HG02588 (cell line): ENCODE measurements around the gene TEDC2.
"Not testable (repeated sequence)": the region's sequence is repeated elsewhere in the genome, so short reads cannot be mapped to it uniquely, and the experiment has no call there.

Experiments
- ATAC-seq: cut with Tn5 transposase; IDR thresholded peaks from one replicate; pipeline ENCODE4 v1.9.1; 2021; ENCODE audit warnings: mild to moderate bottlenecking, moderate library complexity; ENCODE audit not compliant: unreplicated experiment

The TEDC2 gene

DNA sequence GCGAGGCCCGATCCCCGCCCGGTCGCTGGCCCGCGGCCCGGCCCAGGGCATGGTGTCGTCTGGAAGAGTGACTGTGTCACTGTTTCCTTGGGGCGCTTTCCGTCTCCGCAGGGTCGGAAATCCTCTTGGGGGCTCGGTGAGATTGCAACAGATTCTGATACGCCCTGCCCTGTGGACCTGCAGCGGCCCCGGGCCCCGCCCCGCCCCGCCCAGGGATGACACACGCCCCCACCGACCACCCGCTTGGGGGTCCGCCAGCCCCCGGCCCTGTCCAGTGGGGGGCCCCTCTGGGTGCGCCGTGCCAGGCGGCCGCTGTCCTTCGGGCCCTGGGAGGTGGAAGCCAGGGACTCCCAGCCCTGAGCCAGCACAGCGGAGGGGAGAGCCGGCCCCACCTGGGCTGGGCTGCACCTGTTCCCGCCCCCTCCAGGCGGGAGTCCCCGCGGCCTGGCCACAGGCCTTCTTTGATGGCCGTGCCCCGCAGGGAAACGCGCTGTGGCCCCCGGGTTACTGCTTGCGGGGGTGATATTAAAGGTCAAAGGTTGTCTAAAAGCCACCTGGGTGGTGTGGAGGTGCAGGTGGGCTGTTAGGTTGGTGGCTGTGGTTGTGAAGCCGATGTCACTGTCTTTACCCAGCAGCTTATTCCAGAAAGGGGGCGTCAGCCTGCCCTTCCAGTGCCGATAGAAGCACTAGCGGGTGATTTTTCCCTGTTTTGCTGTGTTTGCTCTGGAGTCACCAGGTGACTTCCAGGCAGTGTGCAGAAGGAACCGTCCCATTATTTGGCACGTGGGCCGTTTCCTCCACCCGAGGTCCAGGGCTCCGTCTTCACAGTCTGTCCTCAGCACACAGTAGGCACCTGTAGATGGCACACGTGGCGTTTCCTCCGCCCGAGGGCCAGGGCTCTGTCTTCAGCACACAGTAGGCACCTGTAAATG, 15.8 kb downstream of the TEDC2 start:
- no peak for ATAC-seq

- no peak for ATAC-seq
These were observed 16.4 kb downstream of the TEDC2 start for GRCh38 chr16:2476345-2476720.

DNA sequence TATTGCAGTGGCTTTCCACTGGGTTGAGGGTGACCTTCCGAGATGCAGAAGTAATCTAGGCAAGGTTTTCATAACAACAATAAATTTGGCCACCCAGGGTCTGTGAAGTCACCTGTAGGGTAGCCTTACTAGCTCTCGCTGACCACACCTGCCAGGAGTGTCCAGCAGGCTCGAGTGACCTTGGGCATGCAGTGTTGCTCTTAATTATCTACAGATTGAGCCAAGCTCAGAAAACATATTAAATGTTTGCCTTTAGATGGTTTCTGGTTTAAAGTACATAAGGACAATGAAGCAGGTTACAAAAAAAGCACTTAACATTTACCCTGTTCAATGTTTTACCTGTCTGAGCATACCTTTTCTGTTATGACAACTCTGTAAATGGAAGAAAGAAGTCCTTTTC, 16.8 kb downstream of the TEDC2 start:
- no peak for ATAC-seq

GRCh38 chr16:2477327-2477726, 17.4 kb downstream of the TEDC2 start:
- no peak for ATAC-seq

- no peak for ATAC-seq
These were observed 18.4 kb downstream of the TEDC2 start for GRCh38 chr16:2478279-2478678.

DNA sequence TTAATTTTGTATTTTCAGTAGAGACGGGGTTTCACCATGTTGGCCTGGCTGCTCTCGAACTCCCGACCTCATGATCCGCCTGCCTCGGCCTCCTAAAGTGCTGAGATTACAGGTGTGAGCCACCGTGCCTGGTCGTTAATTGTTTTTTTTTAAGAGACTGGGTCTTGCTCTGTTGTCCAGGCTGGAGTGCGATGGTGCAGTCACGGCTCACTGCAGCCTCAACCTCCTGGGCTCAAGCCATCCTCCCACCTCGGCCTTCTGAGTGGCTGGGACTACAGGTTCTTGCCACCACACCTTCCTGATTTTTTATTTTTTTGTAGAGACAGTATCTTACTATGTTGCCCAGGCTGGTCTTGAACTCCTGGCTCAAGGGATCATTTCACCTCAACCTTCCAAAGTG, 20.1 kb downstream of the TEDC2 start:
- not testable (repeated sequence) for ATAC-seq

GRCh38 chr16:2480948-2481347, 21.0 kb downstream of the TEDC2 start:
- no peak for ATAC-seq

DNA sequence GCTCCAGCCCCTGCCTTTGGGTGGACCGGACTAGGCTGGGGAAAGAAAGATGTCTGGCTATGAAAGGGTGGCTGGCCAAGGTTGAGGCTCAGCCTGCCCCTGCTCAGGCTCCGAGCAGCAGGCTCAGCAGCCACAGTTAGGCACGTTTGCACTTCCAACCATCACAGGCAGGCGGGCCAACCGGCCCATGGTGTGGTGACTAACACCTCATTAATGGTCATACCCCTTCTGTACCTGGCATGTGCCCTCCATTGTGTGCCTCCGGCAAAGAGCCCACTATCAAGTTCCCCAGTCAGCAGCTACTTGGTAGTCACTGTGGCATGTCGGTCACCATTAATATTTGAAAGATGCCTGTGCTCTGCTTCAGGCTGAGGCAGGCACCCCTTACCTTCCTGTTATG, 21.8 kb downstream of the TEDC2 start:
- ATAC-seq = no peak

DNA sequence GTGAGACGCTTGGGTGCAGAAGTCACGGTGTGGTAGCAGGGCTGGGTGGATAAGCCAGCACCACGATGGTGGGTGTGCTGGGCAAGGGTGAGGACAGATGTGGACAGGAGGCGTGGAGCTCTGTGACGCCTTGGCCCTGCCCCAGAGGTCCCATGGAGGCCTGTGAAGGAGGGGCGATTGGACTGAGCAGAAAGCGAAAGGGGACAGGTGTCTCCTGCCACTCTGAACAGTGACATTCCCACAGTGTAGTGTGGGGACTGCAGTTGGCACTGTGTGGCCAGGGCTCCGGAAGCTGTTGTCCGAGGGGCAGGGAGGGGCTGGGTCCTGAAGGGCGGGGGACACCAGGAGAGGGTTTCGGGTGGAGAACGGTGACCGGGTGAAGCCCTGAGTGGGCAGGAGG, 22.3 kb downstream of the TEDC2 start:
- no peak for ATAC-seq

GRCh38 chr16:2482708-2483534, 23.0 kb downstream of the TEDC2 start:
- no peak for ATAC-seq

- ATAC-seq = no peak
These were observed 24.3 kb downstream of the TEDC2 start for GRCh38 chr16:2483939-2484897.

GRCh38 chr16:2484898-2485508, 25.1 kb downstream of the TEDC2 start:
- no peak for ATAC-seq

- no peak for ATAC-seq
These were observed 26.1 kb downstream of the TEDC2 start for GRCh38 chr16:2485811-2486507.

DNA sequence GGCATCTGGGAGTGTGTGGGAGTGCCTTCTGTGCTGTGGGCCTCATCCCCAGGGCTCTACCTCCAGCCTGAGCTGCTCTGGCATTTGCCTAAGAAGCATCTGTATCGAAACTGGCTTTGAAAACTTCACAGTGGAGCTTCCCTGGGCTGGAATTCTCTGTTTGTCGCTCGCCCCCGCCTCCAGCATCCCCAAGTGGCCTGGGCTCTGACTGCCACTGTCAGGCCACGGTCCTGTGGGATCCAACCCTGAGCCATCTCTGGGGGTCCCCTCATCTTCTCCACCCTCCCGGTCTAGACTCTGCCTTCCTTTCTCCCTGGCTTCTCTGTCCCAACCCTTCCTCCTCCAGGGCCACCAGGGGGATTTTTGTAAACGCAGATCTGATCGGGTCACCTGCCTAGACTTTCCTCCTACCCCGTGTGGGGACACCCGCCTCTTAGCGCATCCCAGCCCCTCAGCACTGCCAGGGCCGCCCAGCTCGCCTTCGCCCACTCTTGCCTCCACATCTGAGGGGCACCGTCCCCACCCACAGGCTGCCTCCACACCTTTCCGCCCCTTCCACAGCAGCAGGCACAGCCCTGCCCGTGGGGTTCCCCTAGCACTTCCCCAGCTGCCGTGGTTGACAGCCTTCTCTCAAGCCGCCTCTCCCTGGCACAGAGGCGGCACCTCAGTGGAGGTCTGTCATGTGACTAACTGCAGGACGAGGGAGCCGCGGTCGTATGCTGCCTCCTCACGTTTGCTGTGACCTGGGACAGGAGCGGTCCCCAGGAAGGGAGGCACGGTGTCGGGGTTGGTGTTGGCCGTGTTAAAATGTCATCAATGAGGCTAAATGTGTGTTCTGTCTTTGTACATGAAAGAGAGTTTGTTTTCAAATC, 27.0 kb downstream of the TEDC2 start:
- peak; percentile 64 for ATAC-seq

GRCh38 chr16:2487517-2487842, 27.6 kb downstream of the TEDC2 start:
- no peak for ATAC-seq

DNA sequence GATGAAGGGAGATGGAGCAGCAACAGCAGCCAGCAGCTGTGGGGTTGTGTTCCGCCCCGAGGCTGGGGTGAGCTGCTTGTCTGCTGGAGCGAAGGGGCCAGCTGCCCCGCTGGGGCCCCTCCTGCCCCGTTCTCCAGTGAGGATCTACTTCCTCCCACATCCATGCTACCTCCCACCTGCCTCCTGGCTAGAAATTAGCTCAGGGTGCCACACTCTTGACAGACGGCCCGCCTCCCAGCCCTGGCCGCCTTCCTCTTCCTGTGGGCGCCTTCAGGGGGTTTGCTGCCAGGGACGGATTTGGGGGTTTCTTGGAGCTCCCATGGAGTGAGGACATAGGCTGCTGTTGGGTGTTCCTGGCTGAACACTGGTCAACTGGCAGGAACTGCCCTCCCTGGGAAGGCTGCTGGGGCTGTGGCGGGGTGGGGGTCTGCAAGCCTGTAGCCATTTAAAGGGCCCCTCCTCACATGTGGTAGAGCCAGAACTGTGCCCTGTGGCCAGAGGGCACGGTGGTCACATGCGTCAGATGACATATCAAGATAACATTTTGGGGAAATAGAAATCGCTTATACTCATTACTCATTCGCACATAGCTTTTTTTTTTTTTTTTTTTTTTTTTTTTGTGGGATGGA, 28.1 kb downstream of the TEDC2 start:
- ATAC-seq = no peak

DNA sequence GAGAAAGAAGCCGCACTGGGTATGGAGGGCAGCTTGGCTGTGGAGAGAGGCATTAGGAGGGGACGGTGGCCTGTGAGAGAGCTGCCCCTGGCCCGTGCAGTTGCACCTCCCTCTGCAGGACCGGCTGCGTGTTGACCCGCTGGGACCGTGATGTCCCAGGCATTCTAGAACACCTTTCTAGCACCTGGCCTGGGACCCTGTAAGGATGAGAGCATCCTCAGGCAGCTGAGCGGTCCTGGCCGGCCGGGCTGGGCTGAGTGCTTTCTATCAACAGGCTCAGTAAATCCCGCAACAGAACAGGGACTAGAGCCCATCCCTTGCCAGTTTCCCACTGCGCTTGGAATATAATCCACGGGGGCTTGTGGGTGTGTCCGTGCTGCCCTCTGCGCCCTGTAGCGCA, 29.7 kb downstream of the TEDC2 start:
- no peak for ATAC-seq
